ENCODE results near the gene GPR27.

Gene GPR27

GRCh38 chr3:71780430-71780829, 26.8 kb downstream of the GPR27 start:
- DNase-seq = no peak
- H3K27ac ChIP-seq = no peak overlapping the region
- H3K9me3 ChIP-seq (ENCODE audit: severe bottlenecking) = no peaks in the 10 kb centered on the region
- no peaks in the 10 kb centered on the region for H3K36me3 ChIP-seq
- peaks cover 12% of the 10 kb centered on the region for H3K27me3 ChIP-seq (ENCODE audit: insufficient read depth, low read depth, severe bottlenecking)
- H3K4me3 ChIP-seq (ENCODE audit: low read depth, low read length) = no peak overlapping the region
- no peak for TF ChIP-seq CTCF (IDR thresholded peaks at IDR 0.05; ENCODE audit: low read depth, low read length)

- no peaks in the 10 kb centered on the region for H3K36me3 ChIP-seq
- no peaks in the 10 kb centered on the region for H3K9me3 ChIP-seq (ENCODE audit: severe bottlenecking)
- H3K27me3 ChIP-seq (ENCODE audit: insufficient read depth, low read depth, severe bottlenecking) = peaks cover 20% of the 10 kb centered on the region
- H3K27ac ChIP-seq = no peak overlapping the region
- no peak for DNase-seq
- H3K4me3 ChIP-seq (ENCODE audit: low read depth, low read length) = no peak overlapping the region
- no peak for TF ChIP-seq CTCF (IDR thresholded peaks at IDR 0.05; ENCODE audit: low read depth, low read length)
Measured at GRCh38 chr3:71783152-71783551, 29.5 kb downstream of the GPR27 start.

- Histone ChIP-seq H3K27me3 (ENCODE audit: insufficient read depth, low read depth, severe bottlenecking) (peaks cover 20% of the 10 kb centered on the region), H3K27ac (no peak overlapping the region)
- TF ChIP-seq CTCF (IDR thresholded peaks at IDR 0.05; ENCODE audit: low read depth, low read length) = no peak
Measured at GRCh38 chr3:71784201-71784913, 30.7 kb downstream of the GPR27 start.

GRCh38 chr3:71784914-71785531, 31.4 kb downstream of the GPR27 start, which contains the start of gene PROK2:
TSS of gene PROK2 (minus strand) at chr3:71785148. CDS start at chr3:71785052, 96 bp downstream.
- TF ChIP-seq CTCF (IDR thresholded peaks at IDR 0.05; ENCODE audit: low read depth, low read length) = no peak
- peak; percentile 18 for DNase-seq
- Histone ChIP-seq H3K27me3 (ENCODE audit: insufficient read depth, low read depth, severe bottlenecking) (peaks cover 20% of the 10 kb centered on the region), H3K36me3 (no peaks in the 10 kb centered on the region), H3K9me3 (ENCODE audit: severe bottlenecking) (no peaks in the 10 kb centered on the region), H3K4me3 (ENCODE audit: low read depth, low read length) (peak within 1 kb of the TSS; percentile 49), H3K27ac (no peak within 1 kb of the TSS)

More at GRCh38 chr3:71784201-71784913, 30.7 kb downstream of the GPR27 start:
- DNase-seq = no peak
- Histone ChIP-seq H3K9me3 (ENCODE audit: severe bottlenecking) (no peaks in the 10 kb centered on the region), H3K4me3 (ENCODE audit: low read depth, low read length) (peak overlapping the region; percentile 49), H3K36me3 (no peaks in the 10 kb centered on the region)

GRCh38 chr3:71785532-71786216, 32.0 kb downstream of the GPR27 start:
- DNase-seq = no peak
- H3K27ac ChIP-seq = no peak overlapping the region
- peaks cover 20% of the 10 kb centered on the region for H3K27me3 ChIP-seq (ENCODE audit: insufficient read depth, low read depth, severe bottlenecking)
- H3K4me3 ChIP-seq (ENCODE audit: low read depth, low read length) = 0 out of 2 replicates have a peak overlapping the region, but pooled peaks have one; percentile 1
- H3K36me3 ChIP-seq = no peaks in the 10 kb centered on the region
- no peak for TF ChIP-seq CTCF (IDR thresholded peaks at IDR 0.05; ENCODE audit: low read depth, low read length)
- no peaks in the 10 kb centered on the region for H3K9me3 ChIP-seq (ENCODE audit: severe bottlenecking)
